T47D (cell line): ENCODE data around the gene CWC15.
A peak's percentile ranks its signal among the peaks of the same experiment; 100 is the strongest.

Experiments
- DNase-seq, 2 experiments: peaks; one replicate each; pipeline versions ENCODE4 v3.0.0 to v3.0.0-alpha.2; 2011 to 2012; ENCODE audit warnings: low read depth in 1 of 2, low spot score in 1 of 2
- JUND ChIP-seq: IDR thresholded peaks from 2 replicates; pipeline ENCODE4 v1.6.1; 2012; ENCODE audit warnings: low read depth
- in situ Hi-C: cut with HindIII; loops from 2 replicates; pipeline ENCODE4 v1.10.0; 2016; ENCODE audit warnings: low sequenced_read_pairs, low pct_unique_long_range_greater_than_20kb

The CWC15 gene

DNA sequence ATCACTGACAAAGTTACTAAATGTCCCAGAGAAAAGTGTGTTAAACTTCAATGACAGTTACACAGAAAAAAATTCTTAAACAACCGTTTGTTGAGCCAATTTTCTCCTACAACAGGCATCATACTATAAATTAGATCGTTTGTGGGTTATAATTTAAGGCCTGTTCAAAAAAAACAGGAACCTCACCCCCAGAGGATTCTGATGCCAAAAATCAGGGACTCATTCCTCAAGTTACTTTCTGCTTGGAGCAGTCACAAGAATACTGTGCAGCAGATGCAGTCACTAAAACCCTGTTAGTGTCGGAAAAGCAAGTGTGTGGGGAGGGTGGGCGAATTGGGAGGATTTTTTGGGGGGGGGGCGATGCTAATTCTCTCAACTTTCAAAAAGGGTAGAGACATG lies 657 bp downstream of the CWC15 start:
- no peak for TF ChIP-seq JUND
- DNase-seq, result no peak
- in situ Hi-C loops, result no loop called here

DNA sequence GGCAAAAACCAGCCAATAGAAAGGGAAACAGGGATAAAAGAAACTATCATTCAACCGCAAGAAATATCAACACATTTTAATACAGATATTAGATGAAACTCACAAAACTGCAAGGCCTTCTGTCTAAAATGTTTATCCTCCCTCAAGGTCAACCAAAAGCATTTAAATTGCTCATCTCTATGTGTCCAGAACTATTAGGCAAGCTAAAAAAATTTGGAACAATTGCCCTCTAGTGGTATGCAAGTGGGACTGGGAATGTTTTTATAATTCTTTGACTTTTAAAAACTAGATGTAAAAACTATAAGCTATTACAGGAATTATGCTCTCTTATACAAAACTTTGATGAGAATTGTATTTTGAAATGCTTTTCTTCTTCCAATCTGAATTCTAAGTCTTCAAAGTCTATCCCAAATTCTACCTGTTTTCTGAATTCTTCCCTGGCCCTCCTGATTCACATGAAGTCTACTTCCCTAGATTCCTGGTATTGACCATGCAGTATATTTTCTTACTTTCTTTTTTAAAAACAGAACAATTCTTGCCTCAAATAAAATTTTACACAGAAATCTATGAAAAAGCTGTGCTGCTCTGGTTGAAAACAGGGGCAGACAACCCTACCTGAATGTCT lies 4.9 kb downstream of the CWC15 start:
- no peak for TF ChIP-seq JUND
- in situ Hi-C loops, result no loop called here
- peak; percentile 17 to 47 for DNase-seq

DNA sequence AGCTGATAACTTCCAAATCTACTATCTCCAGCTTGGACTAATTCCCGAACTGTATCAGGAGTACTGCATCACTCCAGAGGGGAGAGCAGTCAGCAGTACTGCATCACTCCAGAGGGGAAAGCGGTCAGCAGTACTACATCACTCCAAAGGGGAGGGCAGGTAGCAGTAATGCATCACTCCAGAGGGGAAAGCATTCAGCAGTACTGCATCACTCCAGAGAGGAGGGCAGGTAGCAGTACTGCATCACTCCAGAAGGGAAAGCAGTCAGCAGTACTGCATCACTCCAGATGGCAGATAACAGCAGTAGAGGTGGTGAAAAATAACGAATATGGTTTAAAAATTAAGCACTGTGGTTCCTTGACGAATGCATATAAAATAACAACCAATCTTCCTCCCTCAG lies 8.4 kb downstream of the CWC15 start:
- in situ Hi-C loops, result no loop called here
- no peak for DNase-seq
- no peak for TF ChIP-seq JUND

DNA sequence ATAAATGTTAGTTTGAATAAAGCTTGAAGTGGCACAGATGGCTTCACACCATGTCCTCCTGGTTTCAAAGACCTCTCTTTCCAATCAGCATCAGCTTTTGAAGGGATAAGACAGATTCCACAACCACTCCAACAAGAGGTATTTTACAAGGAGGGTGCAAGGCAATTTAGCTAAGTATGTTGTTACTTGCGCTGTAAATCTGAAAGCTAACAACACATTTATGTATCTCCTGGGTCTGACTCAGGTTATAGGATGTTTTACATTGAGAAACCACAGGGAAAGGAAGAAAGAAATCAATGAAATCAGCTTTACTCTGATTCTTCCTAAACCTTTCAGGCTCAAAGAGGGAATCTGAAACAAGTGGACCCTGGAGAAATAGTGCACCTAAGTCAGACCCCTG lies 12.1 kb downstream of the CWC15 start:
- DNase-seq, result no peak
- no peak for TF ChIP-seq JUND
- in situ Hi-C loops, result no loop called here

DNA sequence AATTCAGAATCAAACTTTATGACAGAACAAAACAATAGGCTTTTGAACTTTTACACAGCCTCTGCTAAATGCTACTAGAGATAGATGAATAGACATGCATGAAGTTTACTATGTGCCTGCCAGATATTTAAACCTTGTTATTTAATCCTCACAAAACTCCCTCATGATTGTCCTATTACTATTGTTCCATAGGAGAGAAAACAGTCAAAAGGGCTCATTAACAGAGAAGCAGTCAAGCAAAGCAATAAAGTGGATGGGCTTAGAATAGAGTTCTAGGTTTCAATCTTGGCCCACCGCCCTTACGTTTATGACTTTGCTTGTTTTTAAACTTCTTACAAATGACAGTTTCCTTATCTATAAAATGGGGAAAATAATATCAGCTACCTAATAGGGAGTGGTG lies 12.9 kb downstream of the CWC15 start:
- in situ Hi-C loops, result no loop called here
- no peak for TF ChIP-seq JUND
- no peak for DNase-seq

DNA sequence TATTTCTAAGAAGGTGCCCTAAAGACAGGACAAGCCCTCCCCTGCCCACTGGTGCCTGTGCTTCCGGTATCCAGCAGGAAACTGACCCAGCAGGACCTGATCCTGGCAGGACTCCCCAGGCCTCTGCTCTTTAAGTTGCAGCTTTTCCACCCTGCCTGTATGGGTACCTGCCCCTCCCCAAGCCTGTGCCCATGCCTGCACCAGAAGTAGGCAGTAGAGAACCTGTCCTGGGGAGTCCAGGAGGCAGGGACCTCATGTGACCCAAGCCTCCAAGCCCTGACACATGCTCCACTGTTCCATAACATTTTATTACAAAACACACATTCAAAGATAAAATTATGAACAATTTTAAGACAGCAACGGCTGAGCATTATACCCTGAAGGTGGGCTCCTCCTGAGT lies 14.2 kb downstream of the CWC15 start:
- no peak for TF ChIP-seq JUND
- no peak for DNase-seq
- in situ Hi-C loops, result no loop called here

DNA sequence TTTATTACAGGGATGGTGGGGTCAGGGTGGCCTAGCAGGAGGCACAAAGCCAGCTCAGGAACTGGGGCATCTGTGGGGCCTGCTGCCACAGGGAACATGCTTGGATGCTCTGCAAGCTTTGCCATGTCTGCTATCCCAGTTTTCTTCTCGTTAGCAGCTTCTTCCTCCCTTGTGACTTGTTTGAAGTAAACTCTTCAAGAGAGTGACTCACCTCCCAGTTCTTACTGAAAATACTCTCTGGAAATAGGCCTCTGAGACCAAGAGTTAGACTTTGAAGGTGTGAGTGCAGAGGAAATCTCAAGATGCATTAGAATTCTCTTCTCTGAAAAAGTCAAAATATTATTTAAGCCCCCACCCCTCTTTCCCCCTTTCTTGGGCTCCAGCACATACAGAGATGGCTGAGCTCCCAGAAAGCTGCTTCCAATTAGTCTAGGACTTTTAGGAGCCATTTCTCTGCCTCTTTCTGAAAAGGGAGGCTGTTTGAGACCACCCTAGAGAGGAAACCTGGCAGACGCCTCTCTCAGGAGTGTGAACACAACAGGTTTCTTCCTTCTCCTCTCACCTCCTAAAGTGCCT lies 15.1 kb downstream of the CWC15 start:
- DNase-seq, result no peak
- in situ Hi-C loops, result no loop called here
- no peak for TF ChIP-seq JUND

DNA sequence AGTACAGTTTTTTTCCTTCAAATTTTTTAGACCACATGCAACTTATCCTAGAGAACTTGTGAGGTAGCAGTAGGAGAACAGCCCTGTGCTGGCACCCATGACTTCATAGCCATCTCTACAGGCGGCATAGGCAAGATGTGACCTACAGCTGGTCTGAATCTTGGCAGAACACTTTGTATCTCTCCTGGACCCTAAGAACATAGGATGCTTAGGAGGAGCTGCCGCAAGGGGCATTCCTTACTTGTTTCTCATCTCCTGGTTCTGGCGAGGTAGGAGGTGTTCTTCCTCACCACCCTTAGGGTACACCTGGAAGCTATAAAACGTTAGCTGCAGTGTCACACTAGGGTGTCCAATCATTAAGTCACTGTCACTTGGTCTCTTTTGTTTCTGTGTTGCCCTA lies 16.4 kb downstream of the CWC15 start:
- in situ Hi-C loops, result no loop called here
- DNase-seq, result no peak
- no peak for TF ChIP-seq JUND

DNA sequence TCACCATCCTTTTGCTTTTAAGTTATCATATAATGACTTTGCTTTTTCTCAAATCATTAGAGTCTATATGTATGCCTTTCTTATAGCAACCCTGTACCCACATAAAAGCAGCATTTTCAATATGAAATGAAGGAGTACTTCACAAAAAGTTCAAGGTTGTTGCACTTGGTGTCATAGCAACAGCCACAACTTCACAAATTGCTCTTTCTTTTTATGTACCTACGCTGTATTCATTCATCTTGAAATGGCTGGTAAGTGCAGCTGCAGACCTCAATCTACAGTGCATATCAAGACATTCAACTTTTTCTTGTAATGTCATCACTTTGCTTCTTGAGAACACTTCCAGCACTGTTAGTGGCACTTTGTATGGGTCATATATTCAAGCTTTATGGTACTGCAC lies 18.6 kb downstream of the CWC15 start:
- DNase-seq, result no peak
- in situ Hi-C loops, result no loop called here
- TF ChIP-seq JUND, result no peak

DNA sequence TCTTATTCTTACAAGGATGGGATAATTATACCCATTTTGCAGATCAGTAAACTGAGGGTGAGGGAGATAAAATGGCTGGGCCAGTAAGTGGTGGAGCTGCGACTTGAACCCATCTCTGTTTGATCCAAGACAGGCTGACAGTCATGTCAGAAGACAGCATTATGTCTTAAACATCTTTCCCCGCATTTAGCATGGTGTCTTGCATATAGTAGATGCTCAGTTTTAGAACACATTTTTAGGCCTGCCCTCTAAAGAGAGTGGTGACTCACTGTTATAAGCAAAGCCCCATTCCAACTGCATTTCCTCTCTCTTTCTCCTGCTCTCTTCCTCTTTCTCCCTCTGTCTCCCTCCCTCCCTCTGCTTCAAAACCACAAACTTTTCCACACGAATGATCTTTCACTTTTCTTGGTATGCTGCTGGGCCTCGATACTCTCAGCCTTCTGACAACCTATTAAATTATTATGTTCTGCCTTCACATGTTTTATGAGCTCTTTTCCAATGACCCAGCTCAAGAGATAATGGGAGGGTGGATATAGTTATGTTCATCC lies 25.2 kb downstream of the CWC15 start:
- in situ Hi-C loops, result no loop called here
- DNase-seq, result no peak
- TF ChIP-seq JUND, result no peak

DNA sequence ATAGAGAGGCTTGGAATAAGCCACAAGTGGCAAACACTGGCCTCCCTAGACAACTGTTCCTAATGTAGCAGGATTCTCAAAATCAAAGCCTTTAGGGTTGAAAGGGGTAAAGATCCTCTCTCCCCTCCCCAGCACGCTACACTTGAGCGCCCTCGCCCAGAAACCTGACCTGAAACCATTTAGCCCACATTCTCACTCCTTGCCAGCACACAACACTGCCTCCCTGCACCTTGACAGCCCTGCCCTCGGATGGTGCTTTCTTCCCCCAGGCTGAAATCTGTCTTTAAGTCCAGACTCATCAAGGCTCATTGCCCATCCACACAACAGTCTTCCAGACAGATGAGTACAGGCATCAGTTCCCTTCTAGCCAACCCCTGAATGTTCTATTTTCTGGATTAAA lies 26.5 kb downstream of the CWC15 start:
- no peak for TF ChIP-seq JUND
- in situ Hi-C loops, result no loop called here
- no peak for DNase-seq

DNA sequence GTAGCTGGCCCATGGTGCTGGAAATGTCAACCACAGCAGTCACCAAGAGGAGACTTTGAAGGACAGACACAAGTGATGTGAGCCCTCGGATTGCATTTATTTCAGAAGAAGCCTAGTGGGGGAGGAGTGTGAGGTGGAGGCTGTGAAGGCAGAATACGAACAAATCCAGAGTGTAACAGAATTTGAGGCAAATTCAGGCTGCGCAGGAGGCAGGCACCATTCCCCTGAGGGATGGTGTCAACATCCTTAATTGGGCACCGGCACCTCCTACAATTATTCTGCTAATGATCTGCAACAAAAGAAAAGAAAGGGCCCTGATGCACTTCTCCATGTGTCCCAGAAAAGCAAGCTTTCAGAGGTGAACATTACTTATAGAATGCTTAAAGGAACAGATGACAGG lies 32.2 kb downstream of the CWC15 start:
- in situ Hi-C loops, result no loop called here
- no peak for DNase-seq
- TF ChIP-seq JUND, result no peak

DNA sequence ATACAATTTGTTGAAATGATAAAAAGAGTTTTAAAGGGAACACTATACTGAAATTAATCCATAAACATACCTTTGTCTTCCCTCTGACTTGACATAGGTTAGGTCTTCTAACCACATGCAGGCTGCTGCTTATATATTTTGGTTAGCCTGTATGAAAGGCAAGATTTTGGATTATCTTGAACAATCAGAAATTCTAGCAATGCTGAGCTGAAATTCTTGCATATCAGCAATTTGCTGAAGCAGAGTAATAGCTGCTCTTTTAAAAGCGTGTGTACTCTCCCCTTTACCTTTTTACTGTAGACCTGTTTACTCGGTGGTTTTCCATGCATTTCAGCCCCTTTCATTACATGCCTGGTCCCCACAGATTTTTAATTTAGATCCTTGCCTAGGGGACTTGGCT lies 34.0 kb downstream of the CWC15 start:
- TF ChIP-seq JUND, result no peak
- in situ Hi-C loops, result no loop called here
- DNase-seq, result no peak
